Measurements from ENCODE around the gene ACSF3.

The ACSF3 gene

GRCh38 chr16:89132194-89133005 lies 38.7 kb downstream of the ACSF3 start:
- H2AFZ ChIP-seq (ENCODE audit: low read depth, low read length): no peak overlapping the region

DNA sequence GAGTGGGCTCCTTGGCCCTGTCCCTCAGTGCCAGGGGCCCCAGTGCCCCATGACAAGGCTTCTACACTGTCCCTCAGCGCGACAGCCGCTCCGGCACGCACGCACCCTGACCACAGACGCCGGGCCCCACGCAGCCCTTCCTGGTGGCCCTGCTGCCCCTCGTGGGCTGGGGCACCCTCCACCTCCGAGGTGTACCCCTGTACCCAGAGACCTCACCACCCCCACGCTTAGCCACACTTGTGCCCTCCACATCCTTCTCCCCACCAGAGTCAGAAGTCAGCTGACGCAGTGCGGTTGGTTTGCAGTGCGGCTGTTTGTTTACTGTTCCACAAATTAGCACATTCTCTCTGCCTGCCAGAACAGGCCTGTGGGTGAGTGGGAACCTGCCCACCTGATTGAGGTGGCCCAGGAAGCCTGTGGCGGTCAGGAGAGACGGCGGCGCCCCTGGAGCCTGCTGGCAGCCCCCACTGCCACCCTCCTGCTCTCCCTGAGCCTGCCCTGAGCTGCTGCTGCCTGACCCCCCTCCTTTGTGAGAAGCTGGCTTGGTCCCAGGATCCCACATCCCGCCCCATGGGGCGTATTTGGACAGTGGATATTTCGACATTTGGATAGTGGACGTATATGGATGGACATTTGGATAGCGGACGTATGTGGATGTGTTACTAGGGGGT lies 39.9 kb downstream of the ACSF3 start:
- Histone ChIP-seq H3K36me3 (ENCODE audit: insufficient read depth, low read length) (peaks cover 13% of the 10 kb centered on the region), H3K27me3 (ENCODE audit: insufficient read depth, low read length) (no peaks in the 10 kb centered on the region), H2AFZ (ENCODE audit: low read depth, low read length) (no peak overlapping the region), H3K4me3 (ENCODE audit: low read length) (no peak overlapping the region), H3K9me3 (ENCODE audit: low read length) (peaks cover 6% of the 10 kb centered on the region), H3K4me1 (ENCODE audit: insufficient read depth, low read length) (peaks cover 3% of the 10 kb centered on the region)

More at GRCh38 chr16:89132194-89133005, 38.7 kb downstream of the ACSF3 start:
- Histone ChIP-seq H3K4me1 (ENCODE audit: insufficient read depth, low read length) (peaks cover 3% of the 10 kb centered on the region), H3K27me3 (ENCODE audit: insufficient read depth, low read length) (no peaks in the 10 kb centered on the region), H3K36me3 (ENCODE audit: insufficient read depth, low read length) (peaks cover 13% of the 10 kb centered on the region), H3K4me3 (ENCODE audit: low read length) (no peak overlapping the region), H3K9me3 (ENCODE audit: low read length) (peaks cover 6% of the 10 kb centered on the region)

GRCh38 chr16:89134269-89134668 lies 40.6 kb downstream of the ACSF3 start:
- Histone ChIP-seq H2AFZ (ENCODE audit: low read depth, low read length) (no peak overlapping the region), H3K27me3 (ENCODE audit: insufficient read depth, low read length) (no peaks in the 10 kb centered on the region), H3K36me3 (ENCODE audit: insufficient read depth, low read length) (peaks cover 13% of the 10 kb centered on the region), H3K4me1 (ENCODE audit: insufficient read depth, low read length) (peaks cover 3% of the 10 kb centered on the region), H3K4me3 (ENCODE audit: low read length) (no peak overlapping the region), H3K9me3 (ENCODE audit: low read length) (peaks cover 3% of the 10 kb centered on the region)

DNA sequence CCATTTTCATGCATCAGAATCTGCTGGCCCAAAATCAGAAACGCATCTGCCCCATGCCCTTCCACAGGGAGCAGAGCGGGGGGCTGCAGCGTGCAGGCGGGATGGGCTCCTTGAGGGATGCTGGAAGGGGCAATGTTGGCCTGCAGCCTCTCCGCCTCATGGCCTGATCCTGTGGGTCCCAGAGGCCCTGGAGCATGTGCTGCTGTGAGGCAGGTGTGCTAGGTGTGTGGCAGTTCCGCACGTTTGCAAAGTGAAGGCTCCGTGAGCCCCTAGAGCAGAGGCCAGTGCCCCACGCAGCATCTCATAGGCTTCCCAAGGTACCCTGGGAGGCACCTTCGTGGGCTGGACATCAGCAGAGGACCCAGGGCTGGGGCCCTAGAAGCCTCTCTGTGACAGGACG lies 41.5 kb downstream of the ACSF3 start:
- no peaks in the 10 kb centered on the region for H3K27me3 ChIP-seq (ENCODE audit: insufficient read depth, low read length)
- H3K4me1 ChIP-seq (ENCODE audit: insufficient read depth, low read length): peaks cover 3% of the 10 kb centered on the region
- H3K9me3 ChIP-seq (ENCODE audit: low read length): no peaks in the 10 kb centered on the region
- H3K4me3 ChIP-seq (ENCODE audit: low read length): no peak overlapping the region
- H2AFZ ChIP-seq (ENCODE audit: low read depth, low read length): no peak overlapping the region
- H3K36me3 ChIP-seq (ENCODE audit: insufficient read depth, low read length): peaks cover 13% of the 10 kb centered on the region

DNA sequence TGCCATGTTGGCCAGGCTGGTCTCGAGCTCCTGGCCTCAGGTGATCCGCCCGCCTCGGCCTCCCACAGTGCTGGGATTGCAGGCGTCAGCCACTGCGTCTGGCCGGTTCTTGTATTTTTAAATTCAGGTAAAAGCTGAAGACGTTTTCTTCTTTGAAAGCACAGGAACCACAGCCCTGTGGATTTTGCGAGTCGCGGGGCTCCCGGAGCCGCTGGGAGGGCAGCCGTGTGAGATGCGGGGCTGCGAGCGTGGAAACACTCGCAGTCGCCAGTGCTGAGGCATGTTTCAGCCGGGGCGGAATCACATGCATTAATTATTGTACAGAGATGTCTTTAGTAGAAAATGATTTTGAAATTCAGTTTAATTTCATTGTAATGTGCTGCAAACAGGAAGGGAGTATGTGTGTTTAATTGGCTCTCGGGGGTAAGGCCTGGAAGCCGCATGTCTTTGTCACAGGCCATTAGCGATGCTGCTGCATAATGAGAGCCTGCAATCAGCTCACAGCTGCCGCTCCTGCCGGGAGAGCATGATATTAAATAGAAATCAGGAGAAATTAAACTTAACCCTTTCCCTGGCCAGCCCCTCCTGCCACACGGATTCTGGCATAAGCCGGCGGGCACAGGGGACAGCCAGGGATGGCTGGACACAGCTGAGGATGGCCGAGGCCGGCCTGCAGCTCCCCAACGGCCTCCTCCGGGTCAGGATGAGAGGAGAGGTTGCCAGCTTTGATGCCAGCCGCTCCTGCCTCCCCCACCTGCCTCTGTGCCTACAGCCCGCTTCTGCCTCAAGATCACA lies 42.5 kb downstream of the ACSF3 start:
- peaks cover 3% of the 10 kb centered on the region for H3K4me1 ChIP-seq (ENCODE audit: insufficient read depth, low read length)
- no peak overlapping the region for H3K4me3 ChIP-seq (ENCODE audit: low read length)
- no peaks in the 10 kb centered on the region for H3K9me3 ChIP-seq (ENCODE audit: low read length)
- H3K36me3 ChIP-seq (ENCODE audit: insufficient read depth, low read length): peaks cover 15% of the 10 kb centered on the region
- H2AFZ ChIP-seq (ENCODE audit: low read depth, low read length): no peak overlapping the region
- no peaks in the 10 kb centered on the region for H3K27me3 ChIP-seq (ENCODE audit: insufficient read depth, low read length)

DNA sequence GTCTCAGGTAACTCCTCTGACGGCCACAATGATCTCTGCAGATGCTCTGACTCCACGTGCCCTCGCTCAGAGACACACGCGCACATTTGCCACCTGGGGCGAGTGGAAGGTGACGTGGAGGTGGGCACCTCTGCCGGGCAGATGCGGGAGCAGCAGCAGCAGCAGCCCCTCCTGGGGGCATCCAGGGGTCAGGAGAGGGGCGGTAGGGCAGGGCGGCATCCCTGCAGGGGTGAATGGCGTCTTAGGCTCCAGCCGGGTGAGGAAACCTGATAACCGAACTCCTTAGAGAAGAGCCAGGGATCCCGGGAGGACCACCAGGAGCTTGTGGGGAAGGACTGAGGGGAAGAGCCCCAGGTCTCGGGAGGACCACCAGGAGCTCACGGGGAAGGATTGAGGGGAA lies 43.3 kb downstream of the ACSF3 start:
- Histone ChIP-seq H3K27me3 (ENCODE audit: insufficient read depth, low read length) (no peaks in the 10 kb centered on the region), H3K9me3 (ENCODE audit: low read length) (no peaks in the 10 kb centered on the region), H3K36me3 (ENCODE audit: insufficient read depth, low read length) (peaks cover 16% of the 10 kb centered on the region), H2AFZ (ENCODE audit: low read depth, low read length) (no peak overlapping the region), H3K4me3 (ENCODE audit: low read length) (no peak overlapping the region), H3K4me1 (ENCODE audit: insufficient read depth, low read length) (peaks cover 3% of the 10 kb centered on the region)

DNA sequence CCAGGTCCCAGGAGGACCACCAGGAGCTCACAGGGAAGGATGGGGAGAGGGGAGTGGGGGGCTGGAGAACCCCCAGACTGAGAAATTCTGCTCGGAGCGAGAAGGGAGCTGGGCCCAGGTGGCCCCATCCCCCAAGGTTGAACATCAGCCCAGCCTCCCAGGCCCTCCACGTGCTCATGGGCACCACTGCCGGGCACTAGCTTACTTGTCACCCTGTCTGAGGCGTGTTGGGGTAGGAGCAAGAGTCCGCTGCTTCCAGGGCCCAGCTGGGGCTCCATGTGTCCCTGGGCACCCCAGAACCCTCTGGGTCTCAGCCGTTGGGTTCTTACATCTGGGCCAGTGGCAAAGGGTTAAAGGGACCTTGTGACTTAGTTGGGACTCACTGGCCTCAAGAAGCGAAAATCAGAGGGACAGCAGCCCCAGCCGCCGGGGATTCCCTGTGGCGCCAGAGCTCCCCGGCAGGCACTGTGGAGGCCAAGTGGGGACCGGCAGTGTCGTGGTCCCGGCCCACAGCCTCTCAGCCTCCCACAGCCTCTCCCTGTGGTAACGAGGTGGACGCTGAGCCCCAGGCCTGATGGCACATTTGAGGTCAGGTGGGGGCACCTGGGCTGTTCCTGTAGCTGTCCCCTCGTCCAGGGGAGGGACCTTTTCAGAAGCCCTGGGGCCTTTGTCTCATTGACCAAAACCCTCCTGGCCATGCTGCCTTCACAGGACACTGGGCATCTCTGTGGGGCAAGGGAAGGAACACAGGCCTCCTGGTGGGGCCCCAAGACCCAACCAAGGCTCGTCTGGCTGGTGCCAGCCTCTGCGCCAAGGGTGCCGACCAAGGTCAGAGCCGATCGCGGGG lies 44.2 kb downstream of the ACSF3 start:
- no peaks in the 10 kb centered on the region for H3K9me3 ChIP-seq (ENCODE audit: low read length)
- H3K4me1 ChIP-seq (ENCODE audit: insufficient read depth, low read length): no peaks in the 10 kb centered on the region
- no peaks in the 10 kb centered on the region for H3K27me3 ChIP-seq (ENCODE audit: insufficient read depth, low read length)
- no peak overlapping the region for H2AFZ ChIP-seq (ENCODE audit: low read depth, low read length)
- H3K36me3 ChIP-seq (ENCODE audit: insufficient read depth, low read length): peaks cover 16% of the 10 kb centered on the region
- H3K4me3 ChIP-seq (ENCODE audit: low read length): no peak overlapping the region

- peaks cover 11% of the 10 kb centered on the region for H3K36me3 ChIP-seq (ENCODE audit: insufficient read depth, low read length)
- no peak overlapping the region for H2AFZ ChIP-seq (ENCODE audit: low read depth, low read length)
- no peak overlapping the region for H3K4me3 ChIP-seq (ENCODE audit: low read length)
- H3K27me3 ChIP-seq (ENCODE audit: insufficient read depth, low read length): no peaks in the 10 kb centered on the region
- H3K9me3 ChIP-seq (ENCODE audit: low read length): no peaks in the 10 kb centered on the region
- H3K4me1 ChIP-seq (ENCODE audit: insufficient read depth, low read length): no peaks in the 10 kb centered on the region
These were observed 44.8 kb downstream of the ACSF3 start for GRCh38 chr16:89138513-89138795.

GRCh38 chr16:89138843-89139520 lies 45.3 kb downstream of the ACSF3 start:
- no peaks in the 10 kb centered on the region for H3K9me3 ChIP-seq (ENCODE audit: low read length)
- no peak overlapping the region for H2AFZ ChIP-seq (ENCODE audit: low read depth, low read length)
- no peaks in the 10 kb centered on the region for H3K4me1 ChIP-seq (ENCODE audit: insufficient read depth, low read length)
- no peaks in the 10 kb centered on the region for H3K27me3 ChIP-seq (ENCODE audit: insufficient read depth, low read length)
- peaks cover 6% of the 10 kb centered on the region for H3K36me3 ChIP-seq (ENCODE audit: insufficient read depth, low read length)
- H3K4me3 ChIP-seq (ENCODE audit: low read length): no peak overlapping the region

GRCh38 chr16:89139907-89140361 lies 46.3 kb downstream of the ACSF3 start:
- Histone ChIP-seq H3K9me3 (ENCODE audit: low read length) (no peaks in the 10 kb centered on the region), H3K4me3 (ENCODE audit: low read length) (no peak overlapping the region), H3K4me1 (ENCODE audit: insufficient read depth, low read length) (no peaks in the 10 kb centered on the region), H2AFZ (ENCODE audit: low read depth, low read length) (no peak overlapping the region), H3K36me3 (ENCODE audit: insufficient read depth, low read length) (peaks cover 9% of the 10 kb centered on the region), H3K27me3 (ENCODE audit: insufficient read depth, low read length) (no peaks in the 10 kb centered on the region)

DNA sequence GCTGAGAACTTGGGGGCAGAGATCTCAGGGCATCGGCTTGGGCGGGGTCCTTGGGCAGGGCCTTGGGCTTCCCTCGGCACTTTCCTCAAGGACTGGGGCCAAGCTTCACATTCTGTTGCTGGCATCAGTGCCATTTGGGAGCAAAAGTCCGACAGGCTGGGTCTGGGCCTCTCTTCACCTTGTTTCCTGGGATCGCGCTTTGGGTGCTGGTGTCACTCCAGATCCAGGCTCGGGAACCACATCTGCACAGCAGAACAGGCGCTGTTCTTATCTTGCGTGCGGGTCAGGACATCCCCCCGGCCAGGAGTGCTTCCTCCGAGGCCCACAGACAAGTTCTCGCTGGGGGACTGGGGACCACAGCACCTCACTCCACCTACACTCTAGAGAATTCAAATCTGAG lies 46.7 kb downstream of the ACSF3 start:
- Histone ChIP-seq H3K4me3 (ENCODE audit: low read length) (no peak overlapping the region), H3K9me3 (ENCODE audit: low read length) (no peaks in the 10 kb centered on the region), H3K36me3 (ENCODE audit: insufficient read depth, low read length) (peaks cover 13% of the 10 kb centered on the region), H2AFZ (ENCODE audit: low read depth, low read length) (no peak overlapping the region), H3K27me3 (ENCODE audit: insufficient read depth, low read length) (no peaks in the 10 kb centered on the region), H3K4me1 (ENCODE audit: insufficient read depth, low read length) (no peaks in the 10 kb centered on the region)

Measured in neuron (in vitro differentiated cells).